H9 (cell line): ENCODE data around the gene DPY30. TPM values are rescaled to one million over a fixed set of nuclear protein-coding genes. Genes with fewer than 3 reads are reported as not detected.

Experiments
- DNase-seq: peaks from one replicate; pipeline ENCODE4 v3.0.0-alpha.2; 2017
- H2AFZ ChIP-seq: one replicate; pipeline ENCODE4 v1.6.1; 2013; ENCODE audit warnings: mild to moderate bottlenecking, low read length, control low read depth, moderate library complexity
- H2AK5ac ChIP-seq: 2 replicates; pipeline ENCODE4 v1.6.1; 2013; ENCODE audit warnings: low read length, control low read depth, mixed read lengths; ENCODE audit not compliant: insufficient read length
- H2BK120ac ChIP-seq: one replicate; pipeline ENCODE4 v1.6.1; 2013; ENCODE audit warnings: low read depth, mild to moderate bottlenecking, low read length, control low read depth, inconsistent platforms; ENCODE audit not compliant: poor library complexity, severe bottlenecking
- H2BK12ac ChIP-seq: 2 replicates; pipeline ENCODE4 v1.6.1; 2013; ENCODE audit warnings: low read length, control low read depth, mixed read lengths, low read depth; ENCODE audit not compliant: insufficient read length
- H2BK15ac ChIP-seq: 2 replicates; pipeline ENCODE4 v1.6.1; 2013; ENCODE audit warnings: low read depth, low read length, control low read depth
- H2BK20ac ChIP-seq: one replicate; pipeline ENCODE4 v1.6.1; 2013; ENCODE audit warnings: low read depth, mild to moderate bottlenecking, low read length, control low read depth, inconsistent platforms; ENCODE audit not compliant: poor library complexity, severe bottlenecking
- H2BK5ac ChIP-seq: 2 replicates; pipeline ENCODE4 v1.6.1; 2013; ENCODE audit warnings: low read length, control low read depth, mixed read lengths; ENCODE audit not compliant: insufficient read length
- H3K14ac ChIP-seq: 2 replicates; pipeline ENCODE4 v1.6.1; 2013; ENCODE audit warnings: low read length, control low read depth; ENCODE audit not compliant: insufficient read depth
- H3K18ac ChIP-seq: 2 replicates; pipeline ENCODE4 v1.6.1; 2013; ENCODE audit warnings: low read depth, mild to moderate bottlenecking, mixed read lengths, low read length, control low read depth; ENCODE audit not compliant: insufficient read length
- H3K23ac ChIP-seq: 2 replicates; pipeline ENCODE4 v1.6.1; 2013; ENCODE audit warnings: low read length, control low read depth, mixed read lengths, low read depth; ENCODE audit not compliant: insufficient read length
- H3K23me2 ChIP-seq: 2 replicates; pipeline ENCODE4 v1.6.1; 2013; ENCODE audit warnings: low read depth, mild to moderate bottlenecking, mixed read lengths, low read length, control low read depth; ENCODE audit not compliant: insufficient read length, poor library complexity, severe bottlenecking
- H3K27ac ChIP-seq: 2 replicates; pipeline ENCODE4 v1.5.1; 2013; ENCODE audit warnings: low read length, control low read depth, mixed read lengths, low read depth; ENCODE audit not compliant: insufficient read length
- H3K27me3 ChIP-seq: 2 replicates; pipeline ENCODE4 v1.6.1; 2013; ENCODE audit warnings: low read length, control low read depth, inconsistent platforms; ENCODE audit not compliant: insufficient read depth
- H3K4ac ChIP-seq: 2 replicates; pipeline ENCODE4 v1.6.1; 2013; ENCODE audit warnings: low read depth, mild to moderate bottlenecking, control low read depth, inconsistent platforms, low read length, moderate library complexity
- H3K4me1 ChIP-seq: 2 replicates; pipeline ENCODE4 v1.6.1; 2013; ENCODE audit warnings: low read length, control low read depth, inconsistent platforms; ENCODE audit not compliant: insufficient read depth
- H3K4me2 ChIP-seq: 2 replicates; pipeline ENCODE4 v1.6.1; 2013; ENCODE audit warnings: low read length, control low read depth, mixed read lengths; ENCODE audit not compliant: insufficient read length, insufficient read depth
- H3K56ac ChIP-seq: 2 replicates; pipeline ENCODE4 v1.6.1; 2013; ENCODE audit warnings: low read depth, mild to moderate bottlenecking, mixed read lengths, low read length, control low read depth; ENCODE audit not compliant: insufficient read length
- H3K79me1 ChIP-seq: 2 replicates; pipeline ENCODE4 v1.6.1; 2013; ENCODE audit warnings: low read depth, mild to moderate bottlenecking, moderate library complexity, low read length, control low read depth, inconsistent platforms; ENCODE audit not compliant: insufficient read depth, poor library complexity, severe bottlenecking
- H3K79me2 ChIP-seq: 2 replicates; pipeline ENCODE4 v1.6.1; 2013; ENCODE audit warnings: low read length, control low read depth, inconsistent platforms; ENCODE audit not compliant: insufficient read depth
- H3K9ac ChIP-seq: 2 replicates; pipeline ENCODE4 v1.6.1; 2013; ENCODE audit warnings: low read length, control low read depth, mixed read lengths; ENCODE audit not compliant: insufficient read length; ENCODE audit errors: extremely low read depth
- H3K9me3 ChIP-seq: one replicate; pipeline ENCODE4 v1.6.1; 2013; ENCODE audit warnings: low read depth, low read length, inconsistent platforms; ENCODE audit not compliant: control insufficient read depth
- H3T11ph ChIP-seq: one replicate; pipeline ENCODE4 v1.6.1; 2013; ENCODE audit warnings: mild to moderate bottlenecking, low read length, control low read depth, inconsistent platforms
- H4K20me1 ChIP-seq: one replicate; pipeline ENCODE4 v1.6.1; 2013; ENCODE audit not compliant: control insufficient read depth, insufficient read length, insufficient read depth
- H4K5ac ChIP-seq: 2 replicates; pipeline ENCODE4 v1.6.1; 2013; ENCODE audit warnings: low read depth, mild to moderate bottlenecking, mixed read lengths, low read length, control low read depth; ENCODE audit not compliant: insufficient read length
- H4K8ac ChIP-seq: replicated peaks from 2 replicates; pipeline ENCODE4 v1.6.1; 2013; ENCODE audit warnings: low read length, control low read depth, mixed read lengths, low read depth; ENCODE audit not compliant: insufficient read length
- H4K91ac ChIP-seq: 2 replicates; pipeline ENCODE4 v1.6.1; 2013; ENCODE audit warnings: low read depth, mild to moderate bottlenecking, moderate library complexity, mixed read lengths, low read length, control low read depth; ENCODE audit not compliant: insufficient read length
- H3K27ac Mint-ChIP-seq, 3 experiments: 2 replicates in 2 of 3; 3 replicates in 1 of 3; pipeline ENCODE4 v1.8.0; 2020 to 2021; ENCODE audit warnings: mixed read lengths in 3 of 3, mild to moderate bottlenecking in 1 of 3, moderate library complexity in 1 of 3
- H3K27me3 Mint-ChIP-seq: 2 replicates; pipeline ENCODE4 v1.8.0; 2021; ENCODE audit warnings: low read depth, mild to moderate bottlenecking, moderate library complexity, mixed read lengths
- H3K36me3 Mint-ChIP-seq, 3 experiments: 2 replicates in 2 of 3; 3 replicates in 1 of 3; pipeline ENCODE4 v1.8.0; 2020 to 2021; ENCODE audit warnings: low read depth in 3 of 3, mixed read lengths in 3 of 3; ENCODE audit not compliant: insufficient read depth in 1 of 3
- H3K4me1 Mint-ChIP-seq, 2 experiments: 2 replicates each; pipeline ENCODE4 v1.8.0; 2020; ENCODE audit warnings: mixed read lengths in 2 of 2
- H3K4me3 Mint-ChIP-seq, 2 experiments: 2 replicates in 1 of 2; 3 replicates in 1 of 2; pipeline ENCODE4 v1.8.0; 2020 to 2021; ENCODE audit warnings: mild to moderate bottlenecking in 2 of 2, mixed read lengths in 2 of 2, moderate library complexity in 1 of 2
- H3K9me3 Mint-ChIP-seq, 2 experiments: 2 replicates in 1 of 2; 3 replicates in 1 of 2; pipeline ENCODE4 v1.8.0; 2020; ENCODE audit warnings: mild to moderate bottlenecking in 2 of 2, mixed read lengths in 2 of 2, moderate library complexity in 1 of 2
- WGBS: extraction: QIAGEN DNeasy Blood & Tissue Kit; methylation state at CpG from one replicate; pipeline ENCODE4 v1.1.7; 2013; ENCODE audit warnings: missing lambda C conversion rate, low lambda C conversion rate, mixed read lengths; ENCODE audit not compliant: insufficient read length; ENCODE audit errors: extremely low coverage; 5-methylcytosine and 5-hydroxymethylcytosine counted together
- total RNA-seq: library from RNA; stranded (reverse); gene quantifications from 2 replicates; pipeline ENCODE4 v1.2.1, GENCODE V29; 2021
- TF ChIP-seq, protein P1 (sequence below): fragments of 200-600 bp; sonication (generic); conservative IDR thresholded peaks from 3 replicates; pipeline ENCODE4 v1.8.0; 2021; ENCODE audit warnings: antibody characterized with exemption, mild to moderate bottlenecking

Gene DPY30
- total RNA-seq, 1 experiment from 2014 or later = 148 TPM

GRCh38 chr2:32064713-32065112, 25.1 kb upstream of the DPY30 start:
- H3K4me2 ChIP-seq = peak overlapping the region; percentile 99
- no peak overlapping the region for H3K56ac ChIP-seq
- DNase-seq = no peak
- peak overlapping the region; percentile 92 to 95 for H3K4me3 Mint-ChIP-seq
- H4K8ac ChIP-seq = no peak overlapping the region
- no peak overlapping the region for H2BK20ac ChIP-seq
- H3K36me3 Mint-ChIP-seq = peaks cover 0 to 5% (median 4%) of the 10 kb centered on the region in 3 experiments; a peak in 5 of 7 replicates
- H3T11ph ChIP-seq = no peak overlapping the region
- H2BK12ac ChIP-seq = no peak overlapping the region
- no peak overlapping the region for H2AK5ac ChIP-seq
- H3K18ac ChIP-seq = no peak overlapping the region
- TF ChIP-seq, protein P1, sequence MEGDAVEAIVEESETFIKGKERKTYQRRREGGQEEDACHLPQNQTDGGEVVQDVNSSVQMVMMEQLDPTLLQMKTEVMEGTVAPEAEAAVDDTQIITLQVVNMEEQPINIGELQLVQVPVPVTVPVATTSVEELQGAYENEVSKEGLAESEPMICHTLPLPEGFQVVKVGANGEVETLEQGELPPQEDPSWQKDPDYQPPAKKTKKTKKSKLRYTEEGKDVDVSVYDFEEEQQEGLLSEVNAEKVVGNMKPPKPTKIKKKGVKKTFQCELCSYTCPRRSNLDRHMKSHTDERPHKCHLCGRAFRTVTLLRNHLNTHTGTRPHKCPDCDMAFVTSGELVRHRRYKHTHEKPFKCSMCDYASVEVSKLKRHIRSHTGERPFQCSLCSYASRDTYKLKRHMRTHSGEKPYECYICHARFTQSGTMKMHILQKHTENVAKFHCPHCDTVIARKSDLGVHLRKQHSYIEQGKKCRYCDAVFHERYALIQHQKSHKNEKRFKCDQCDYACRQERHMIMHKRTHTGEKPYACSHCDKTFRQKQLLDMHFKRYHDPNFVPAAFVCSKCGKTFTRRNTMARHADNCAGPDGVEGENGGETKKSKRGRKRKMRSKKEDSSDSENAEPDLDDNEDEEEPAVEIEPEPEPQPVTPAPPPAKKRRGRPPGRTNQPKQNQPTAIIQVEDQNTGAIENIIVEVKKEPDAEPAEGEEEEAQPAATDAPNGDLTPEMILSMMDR = no peak
- H3K9me3 Mint-ChIP-seq = no peaks in the 10 kb centered on the region
- H3K14ac ChIP-seq = no peak overlapping the region
- no peak overlapping the region for H2AFZ ChIP-seq
- H3K79me2 ChIP-seq = no peaks in the 10 kb centered on the region; the same call in 1 of the 2 replicates
- H3K9me3 ChIP-seq = no peaks in the 10 kb centered on the region
- H3K27me3 Mint-ChIP-seq = no peaks in the 10 kb centered on the region
- no peak overlapping the region for H4K91ac ChIP-seq
- WGBS = no CpG with 5 or more reads among the region's 8 CpGs
- no peak overlapping the region for H3K23ac ChIP-seq
- H3K23me2 ChIP-seq = peaks cover 3% of the 10 kb centered on the region
- H3K79me1 ChIP-seq = no peaks in the 10 kb centered on the region
- H3K4ac ChIP-seq = no peak overlapping the region
- H3K27ac ChIP-seq = no peak overlapping the region
- no peak overlapping the region for H2BK15ac ChIP-seq
- H3K9ac ChIP-seq = no peak overlapping the region
- H4K5ac ChIP-seq = no peak overlapping the region
- H3K4me1 ChIP-seq = no peaks in the 10 kb centered on the region
- no peak overlapping the region for H2BK5ac ChIP-seq
- H3K27me3 ChIP-seq = no peaks in the 10 kb centered on the region
- no peak overlapping the region for H3K27ac Mint-ChIP-seq
- H2BK120ac ChIP-seq = no peak overlapping the region
- peaks cover 11 to 13% of the 10 kb centered on the region in 2 experiments for H3K4me1 Mint-ChIP-seq
- no peaks in the 10 kb centered on the region for H4K20me1 ChIP-seq
